GM19025 (cell line): Measurements from ENCODE around the gene C10orf143.
"Not testable (repeated sequence)": the region's sequence is repeated elsewhere in the genome, so short reads cannot be mapped to it uniquely, and the experiment has no call there.

Experiments
- ATAC-seq: cut with Tn5 transposase; IDR thresholded peaks from one replicate; pipeline ENCODE4 v1.9.1; 2021; ENCODE audit warnings: mild to moderate bottlenecking, low read depth, moderate library complexity; ENCODE audit not compliant: unreplicated experiment

The C10orf143 gene

DNA sequence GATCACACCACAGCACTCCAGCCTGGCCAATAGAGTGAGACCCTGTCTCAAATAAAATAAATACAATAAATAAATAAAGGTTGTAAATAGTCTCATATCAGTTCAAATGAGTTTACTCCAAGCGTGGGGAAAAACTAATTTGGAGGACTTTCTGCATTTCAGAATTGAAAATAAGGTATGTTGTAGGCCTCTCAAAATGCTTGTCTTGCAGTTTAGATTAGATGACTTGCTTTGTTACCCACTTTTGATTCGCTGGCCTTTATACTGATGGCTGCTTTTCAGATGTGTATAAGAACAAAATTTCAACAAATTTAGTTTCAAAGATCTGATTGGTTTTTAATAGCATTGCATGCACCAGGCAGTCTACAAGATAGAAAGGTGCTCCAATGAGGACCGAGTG is 2.2 kb upstream of the C10orf143 start:
- ATAC-seq = no peak

DNA sequence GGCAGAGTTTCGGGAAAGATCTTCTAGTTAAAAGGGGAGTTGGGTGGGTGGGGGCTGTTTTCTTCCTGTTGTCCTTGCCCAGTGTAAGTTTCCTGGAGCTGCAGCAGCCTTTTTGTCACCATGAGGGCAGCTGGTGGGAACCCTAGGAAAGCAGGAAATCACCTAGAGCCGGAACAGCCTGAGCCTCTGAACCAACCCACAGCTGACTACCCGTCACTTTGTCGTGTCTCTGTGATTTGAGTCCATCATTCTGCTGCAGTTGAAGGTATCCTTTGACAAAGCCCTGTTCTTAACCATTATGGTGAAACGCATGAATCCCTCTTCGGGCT is 1.2 kb upstream of the C10orf143 start:
- no peak for ATAC-seq

DNA sequence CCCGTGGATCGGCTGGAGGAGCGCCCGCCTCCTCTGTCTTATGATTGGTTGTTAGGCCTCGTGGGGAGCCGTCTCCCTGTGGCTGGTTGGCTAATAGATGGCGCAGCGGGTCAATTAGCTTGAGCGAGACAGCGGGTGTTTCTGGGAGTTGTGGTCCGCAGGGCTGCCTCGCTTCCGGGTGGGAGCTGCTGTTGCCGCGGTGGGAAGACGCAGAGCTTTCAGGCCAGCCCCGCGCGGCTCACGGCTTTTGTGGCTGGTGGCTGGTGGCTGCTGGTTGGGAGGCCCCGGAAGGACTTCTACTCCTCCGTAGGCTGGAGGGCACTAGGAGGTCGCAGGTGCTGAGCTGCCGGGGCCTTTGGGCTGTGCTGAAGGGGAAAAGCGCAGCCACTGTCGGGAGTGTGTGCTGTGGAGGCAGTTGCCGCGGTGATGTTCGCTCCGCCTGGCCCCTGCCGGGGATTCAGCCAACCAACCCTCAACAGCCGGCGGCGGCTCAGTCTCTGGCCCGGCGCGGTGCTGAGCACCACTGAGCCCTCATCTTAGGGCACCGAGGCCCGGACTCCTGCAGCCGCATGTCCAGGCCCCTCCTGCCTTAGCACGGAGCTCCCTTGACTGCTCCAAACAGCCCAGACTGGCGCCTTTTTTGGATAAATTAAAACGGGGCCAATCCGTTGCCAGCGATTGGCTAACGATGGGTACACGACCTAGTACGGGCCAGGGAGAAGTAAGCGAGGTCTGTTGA is 652 bp upstream of the C10orf143 start:
- peak; percentile 78 for ATAC-seq

DNA sequence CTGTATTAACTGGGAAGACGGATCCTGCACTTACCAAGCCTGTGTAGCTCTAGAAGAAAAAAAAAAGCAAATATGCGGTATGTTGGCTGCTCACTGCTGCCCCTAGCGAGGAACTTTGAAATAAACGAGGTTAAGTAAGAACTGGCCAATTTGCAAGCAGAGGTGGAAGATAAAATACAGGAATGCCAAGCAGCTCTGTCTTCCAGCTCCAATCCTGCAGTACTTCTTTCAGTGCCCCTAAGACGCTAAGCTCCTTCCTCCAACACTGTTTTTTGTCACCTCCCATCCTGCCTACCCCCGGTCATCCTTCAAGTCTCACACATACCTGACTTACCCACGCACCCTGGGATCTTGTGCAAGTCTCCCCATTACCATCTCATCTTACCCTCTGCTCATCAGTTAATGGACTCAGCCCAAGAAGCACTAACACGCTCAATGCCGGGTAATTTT is 809 bp downstream of the C10orf143 start:
- ATAC-seq = no peak

DNA sequence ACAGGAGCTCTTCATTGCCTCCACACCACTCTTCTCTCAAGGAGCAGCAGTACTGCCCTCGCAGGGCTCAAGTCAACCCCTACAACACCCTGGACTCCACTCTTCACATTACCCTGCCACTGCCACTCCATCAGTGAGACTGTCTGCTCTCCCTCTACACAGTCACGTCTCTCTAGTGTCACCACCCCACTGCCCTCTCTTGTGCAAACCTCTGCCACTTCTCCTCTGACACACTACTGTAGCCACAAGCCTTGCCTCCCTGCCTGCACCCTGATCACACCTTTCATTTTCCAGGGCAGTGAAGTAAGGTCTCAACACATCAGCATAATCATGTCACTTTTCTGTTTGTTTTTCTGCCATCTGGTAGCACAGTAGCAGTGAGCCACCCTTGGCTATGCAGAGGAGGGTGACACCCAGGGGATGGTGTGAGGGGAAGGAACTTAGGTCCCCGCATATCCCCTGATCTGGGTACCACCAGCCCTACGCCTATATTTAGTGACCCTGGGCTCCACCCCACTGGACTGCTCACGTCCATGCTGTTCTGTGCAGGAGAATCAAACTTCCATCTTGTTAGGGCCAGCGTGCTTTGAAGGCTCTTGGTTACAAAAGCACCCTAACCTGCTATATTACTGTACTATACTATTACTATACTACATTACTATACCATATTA is 1.6 kb downstream of the C10orf143 start:
- ATAC-seq = no peak

DNA sequence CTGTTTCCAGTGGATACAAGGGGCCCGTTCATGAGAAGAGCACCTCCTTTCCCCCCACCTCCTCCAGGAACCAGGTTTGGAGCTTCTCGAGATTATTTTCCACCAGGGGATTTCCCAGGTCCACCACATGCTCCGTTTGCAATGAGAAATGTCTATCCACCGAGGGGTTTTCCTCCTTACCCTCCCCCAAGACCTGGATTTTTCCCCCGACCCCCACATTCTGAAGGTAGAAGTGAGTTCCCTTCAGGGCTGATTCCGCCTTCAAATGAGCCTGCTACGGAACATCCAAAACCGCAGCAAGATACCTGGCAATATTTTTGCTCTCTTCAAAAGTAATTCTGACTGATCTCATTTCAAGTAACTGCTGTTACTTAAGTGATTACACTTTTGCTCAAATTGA is 2.5 kb downstream of the C10orf143 start:
- not testable (repeated sequence) for ATAC-seq

DNA sequence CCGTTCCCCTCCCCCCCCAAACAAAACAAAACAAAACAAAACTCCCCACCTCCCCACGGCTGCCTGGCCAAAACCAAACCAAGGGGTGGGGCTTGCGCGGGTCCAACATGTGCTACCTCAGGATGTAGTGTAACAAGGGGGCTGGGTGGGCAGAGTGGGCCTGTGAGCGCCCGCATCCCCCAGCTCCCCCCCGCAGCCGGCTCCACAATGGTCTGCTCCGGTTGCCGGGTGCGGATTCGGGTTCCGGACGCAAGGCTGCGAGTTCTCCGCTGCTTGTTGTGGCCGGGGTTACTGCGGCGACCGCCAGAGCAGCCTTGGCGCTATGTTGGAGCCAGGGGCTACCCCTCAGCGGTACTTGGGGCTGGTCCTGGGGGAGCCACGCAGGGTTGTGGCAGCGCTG is 4.9 kb downstream of the C10orf143 start:
- no peak for ATAC-seq

DNA sequence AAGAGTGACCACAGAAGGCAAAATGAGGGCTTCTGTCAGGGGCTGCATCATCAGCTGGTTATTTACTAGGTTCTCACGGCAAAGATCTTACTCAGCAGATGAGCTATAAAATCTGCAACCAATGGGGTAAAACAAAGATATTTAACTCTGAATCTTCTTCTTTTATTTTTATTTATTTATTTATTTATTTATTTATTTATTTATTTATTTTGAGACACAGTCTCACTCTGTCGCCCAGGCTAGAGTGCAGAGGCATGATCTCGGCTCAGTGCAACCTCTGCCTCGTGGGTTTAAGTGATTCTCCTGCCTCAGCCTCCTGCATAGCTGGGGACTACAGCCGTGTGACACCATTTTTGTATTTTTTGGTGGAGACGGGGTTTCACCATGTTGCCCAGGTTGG is 11.3 kb downstream of the C10orf143 start:
- no peak for ATAC-seq

DNA sequence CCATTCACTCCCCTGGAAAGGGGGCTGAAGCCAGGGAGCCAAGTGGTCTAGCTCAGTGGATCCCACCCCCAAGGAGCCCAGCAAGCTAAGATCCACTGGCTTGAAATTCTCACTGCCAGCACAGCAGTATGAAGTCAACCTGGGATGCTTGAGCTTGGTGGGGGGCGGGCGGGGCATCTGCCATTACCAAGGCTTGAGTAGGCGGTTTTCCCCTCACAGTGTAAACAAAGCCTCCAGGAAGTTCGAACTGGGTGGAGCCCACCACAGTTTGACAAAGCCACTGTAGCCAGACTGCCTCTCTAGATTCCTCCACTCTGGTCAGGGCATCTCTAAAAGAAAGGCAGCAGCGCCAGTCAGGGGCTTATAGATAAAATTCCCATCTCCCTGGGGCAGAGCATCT is 20.1 kb downstream of the C10orf143 start:
- not testable (repeated sequence) for ATAC-seq

DNA sequence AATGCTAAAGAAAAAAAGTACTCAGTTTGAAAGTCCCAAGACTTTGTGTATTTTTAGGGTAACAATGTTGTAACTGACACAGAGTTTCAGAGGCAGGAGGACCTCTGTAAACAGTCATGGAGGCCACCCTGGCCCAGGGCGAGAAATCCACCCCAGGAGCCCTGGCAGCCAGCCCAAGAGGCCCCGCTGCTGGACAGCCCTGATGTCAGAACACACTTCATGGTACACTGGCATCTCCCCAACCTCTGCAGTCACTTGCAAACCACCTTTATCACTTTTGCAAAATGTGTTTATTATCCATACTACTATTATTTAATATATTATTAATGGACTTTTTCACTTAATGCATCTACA is 30.2 kb downstream of the C10orf143 start:
- ATAC-seq = no peak

DNA sequence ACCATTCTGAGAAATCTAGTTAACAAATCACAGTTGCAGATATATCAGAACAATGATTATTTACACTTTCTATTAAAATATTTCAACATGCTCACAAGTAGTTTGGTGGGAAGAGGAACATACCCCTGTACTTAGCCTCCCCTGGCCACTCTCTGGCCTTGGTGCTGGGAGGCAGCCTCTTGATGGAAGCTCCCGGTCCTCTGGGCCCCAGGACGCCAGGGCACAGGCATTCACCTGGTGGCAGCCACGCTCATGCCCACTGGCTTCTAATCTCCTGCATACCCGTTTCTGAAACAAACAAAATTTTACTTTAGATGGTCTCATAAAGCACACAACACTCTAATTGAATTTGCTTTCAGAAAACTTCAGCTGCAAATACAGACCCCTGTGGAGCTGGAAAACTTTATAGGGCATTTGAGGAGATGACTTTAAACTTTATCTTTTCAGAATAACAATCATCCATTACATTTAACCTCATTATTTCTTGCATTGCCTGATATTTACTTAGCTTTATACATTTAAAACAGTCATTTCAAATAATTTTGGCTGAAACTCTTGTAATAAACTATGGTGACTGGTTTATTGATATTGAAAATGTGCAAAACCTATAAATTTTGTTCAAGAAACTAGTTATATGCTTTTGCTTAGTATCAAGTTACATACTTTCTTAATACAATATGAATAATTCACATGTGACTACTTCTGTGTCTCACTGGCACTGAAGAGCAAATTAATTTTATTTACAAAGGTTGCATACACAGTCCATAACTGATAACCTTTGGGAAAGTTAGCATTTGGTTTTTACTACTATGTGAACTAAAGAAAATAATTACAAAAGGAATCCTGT is 30.8 kb downstream of the C10orf143 start:
- ATAC-seq = no peak

DNA sequence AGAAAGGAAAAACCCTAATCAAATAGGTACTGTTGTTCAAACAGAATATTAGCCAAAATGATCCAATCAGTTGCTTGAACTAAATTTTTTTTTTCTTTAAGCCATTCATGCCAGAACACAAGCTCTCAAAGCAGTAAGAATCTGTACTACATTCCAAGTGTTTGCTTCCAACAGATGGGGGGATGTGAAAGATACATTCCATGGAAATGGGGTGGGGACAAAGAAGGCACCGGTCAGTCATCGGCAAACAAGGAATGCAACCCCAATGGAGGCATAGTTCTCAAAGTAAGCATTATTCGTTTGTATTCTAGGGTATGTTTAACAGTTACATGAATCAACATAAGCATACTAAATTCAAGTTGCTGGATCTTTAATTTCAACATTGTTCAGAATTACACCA is 32.5 kb downstream of the C10orf143 start:
- ATAC-seq = no peak

DNA sequence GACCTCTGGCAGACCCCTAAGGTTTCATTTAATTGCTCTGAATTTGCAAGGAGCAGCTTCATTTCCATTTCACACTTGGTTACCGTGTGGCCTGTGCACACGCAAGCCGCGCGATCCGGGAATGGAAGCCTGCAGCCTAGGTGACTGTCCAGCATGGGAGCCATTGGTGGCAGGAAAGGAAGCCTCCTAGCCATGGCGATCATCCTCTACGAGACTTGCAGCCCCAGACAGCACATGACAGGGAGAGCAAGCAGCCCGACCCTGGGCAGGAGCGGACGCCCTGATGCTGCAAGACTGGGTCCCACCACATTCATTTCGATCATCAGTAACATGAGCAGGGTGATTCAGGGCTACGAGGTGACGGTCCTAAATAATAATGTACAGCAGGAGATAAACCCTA is 33.9 kb downstream of the C10orf143 start:
- ATAC-seq = no peak

DNA sequence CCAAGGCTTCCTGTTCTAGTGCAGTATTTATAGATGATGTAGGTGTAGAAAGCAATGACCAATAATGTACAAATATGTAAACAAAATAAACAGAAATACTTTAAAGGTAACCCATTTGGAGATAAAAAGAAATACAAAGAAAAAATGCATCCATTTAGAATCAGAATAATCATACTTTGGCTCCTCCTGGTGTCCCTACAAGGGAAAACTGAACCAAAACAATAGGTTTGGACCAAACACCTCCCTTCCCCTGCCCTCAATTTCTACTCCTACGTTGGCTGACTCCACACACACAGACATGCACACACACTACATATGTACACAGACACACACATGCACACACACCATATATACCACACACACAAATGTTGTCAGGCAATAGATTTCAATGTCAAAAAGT is 36.0 kb downstream of the C10orf143 start:
- ATAC-seq = no peak

DNA sequence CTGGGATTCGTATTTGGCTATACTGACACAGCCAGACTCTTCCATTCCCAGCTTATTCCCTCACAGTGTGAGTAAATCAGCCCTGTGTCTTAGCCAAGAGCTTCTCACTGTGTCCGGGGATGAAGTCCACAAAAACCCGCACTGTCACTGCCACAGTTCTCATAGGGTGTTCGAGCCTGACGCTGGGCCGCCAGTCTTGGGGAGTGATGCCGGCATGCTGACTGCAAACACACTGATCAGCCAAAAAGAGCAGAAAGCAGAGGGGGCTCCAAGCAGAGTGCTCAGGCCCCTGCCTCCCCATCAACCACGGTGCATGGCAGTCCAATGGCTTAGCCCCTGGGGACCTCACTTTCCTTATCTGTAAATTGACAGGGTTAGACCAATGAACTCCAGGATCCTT is 36.7 kb downstream of the C10orf143 start:
- ATAC-seq = no peak

DNA sequence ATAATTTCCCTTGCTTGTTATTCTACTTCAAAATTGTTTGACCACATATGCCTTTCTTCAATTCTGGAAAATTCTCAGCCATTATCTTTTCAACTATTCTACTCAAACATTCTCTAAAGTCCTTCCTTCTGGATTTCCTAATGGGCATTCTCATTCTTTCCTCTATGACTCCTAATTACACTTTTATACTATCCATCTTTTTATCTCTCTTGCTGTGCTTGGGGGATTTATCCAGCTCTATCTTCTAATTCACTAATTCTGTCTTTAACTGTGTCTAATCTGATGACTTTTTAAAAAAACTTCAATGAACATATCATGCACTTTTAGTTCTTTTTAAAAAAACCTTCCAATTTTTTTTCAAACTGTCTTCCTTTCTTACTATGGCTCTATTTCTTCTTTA is 38.4 kb downstream of the C10orf143 start:
- no peak for ATAC-seq

DNA sequence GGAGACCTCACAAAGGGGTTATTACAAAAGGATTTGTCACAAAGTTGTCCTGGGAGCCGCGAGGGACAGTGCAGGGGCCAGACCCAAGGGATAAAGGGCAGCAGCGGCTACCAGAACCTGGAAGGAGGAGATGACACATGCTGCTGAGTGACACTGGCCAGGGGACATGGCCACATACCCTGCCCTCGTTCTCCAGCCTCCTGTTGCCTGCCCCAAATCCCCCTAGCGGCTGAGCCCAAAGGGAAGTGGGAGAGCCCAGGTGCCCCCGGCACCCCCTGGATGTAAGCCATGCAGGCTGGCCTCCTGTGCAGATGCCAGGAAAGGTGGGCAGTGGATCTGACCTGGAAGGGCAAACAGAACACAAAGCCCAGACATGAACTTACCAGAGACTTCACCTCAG is 42.7 kb downstream of the C10orf143 start:
- no peak for ATAC-seq

DNA sequence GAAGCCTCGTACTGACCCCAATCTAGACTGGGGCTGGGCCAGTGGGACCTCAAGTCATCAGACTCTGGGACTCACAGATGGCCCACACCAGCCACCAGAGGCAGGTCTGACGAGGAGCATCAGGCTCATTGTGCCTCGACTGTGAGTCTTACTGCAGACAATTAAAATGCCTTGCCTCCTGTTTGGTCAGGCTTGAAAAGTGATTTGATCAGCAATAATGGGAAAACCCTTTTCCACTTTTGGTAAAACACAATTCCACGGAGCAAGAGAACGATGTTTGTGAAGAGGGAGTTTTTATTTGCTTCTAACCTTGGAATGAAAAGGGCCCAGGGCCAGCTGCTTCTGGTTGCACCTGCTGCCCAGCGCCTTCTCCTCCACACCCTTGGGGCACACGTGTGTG is 43.9 kb downstream of the C10orf143 start:
- no peak for ATAC-seq

DNA sequence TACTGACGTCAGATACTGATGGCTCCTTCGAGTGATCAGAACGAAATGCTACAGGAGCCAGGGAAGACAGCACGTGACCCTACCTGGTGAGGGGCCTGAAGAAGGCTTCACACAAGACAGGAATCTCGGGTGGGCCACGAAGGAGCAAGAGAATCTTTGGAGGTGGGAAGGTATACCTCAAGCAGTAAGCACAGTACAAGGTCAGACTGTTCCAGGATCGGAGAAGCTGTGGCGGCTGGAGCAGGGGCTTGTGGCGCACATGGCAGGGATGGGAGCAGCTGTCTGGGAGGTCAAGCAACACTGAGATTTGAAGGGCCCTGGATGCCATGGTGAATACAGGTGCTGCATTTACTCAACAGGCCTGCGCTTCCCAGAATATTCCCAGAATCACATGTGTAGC is 45.4 kb downstream of the C10orf143 start:
- ATAC-seq = no peak

DNA sequence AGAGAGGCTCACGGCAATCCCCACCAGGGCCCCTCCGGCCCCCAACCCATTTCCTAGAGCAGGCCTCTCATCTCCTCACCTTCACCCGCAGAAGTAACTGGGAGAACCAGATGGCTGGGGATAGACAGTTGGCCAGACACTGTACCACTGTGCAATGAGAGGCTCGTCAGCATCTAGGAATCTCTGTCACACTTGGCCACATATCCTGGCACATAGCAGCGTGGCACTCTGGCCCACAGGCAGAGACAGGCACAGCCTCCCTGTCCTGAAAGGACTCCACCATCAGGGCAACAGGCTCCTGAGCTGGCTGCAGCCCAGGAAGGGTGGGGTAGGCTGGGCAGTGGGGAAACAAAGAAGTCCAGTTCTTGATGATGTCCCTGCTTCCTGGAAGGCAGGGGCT is 45.8 kb downstream of the C10orf143 start:
- ATAC-seq = no peak

DNA sequence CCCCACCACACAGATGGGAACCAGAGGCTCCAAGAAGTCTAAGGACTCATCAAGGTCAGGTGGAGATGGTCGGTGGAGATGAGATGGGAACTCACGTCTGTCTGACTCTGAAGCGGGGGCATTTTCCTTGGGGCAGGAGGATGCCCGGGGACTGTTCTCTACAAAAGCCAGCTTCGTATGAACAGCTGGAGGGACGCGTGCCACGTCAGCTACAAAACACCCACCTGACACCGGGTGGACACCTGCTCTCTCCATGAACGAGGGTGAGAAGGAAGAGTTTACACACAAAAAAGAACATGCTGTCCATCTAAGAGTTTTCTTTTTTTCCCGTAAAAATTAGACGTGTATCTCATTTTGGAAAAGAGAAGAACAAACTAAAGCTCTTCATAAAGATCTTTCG is 47.7 kb downstream of the C10orf143 start:
- no peak for ATAC-seq

DNA sequence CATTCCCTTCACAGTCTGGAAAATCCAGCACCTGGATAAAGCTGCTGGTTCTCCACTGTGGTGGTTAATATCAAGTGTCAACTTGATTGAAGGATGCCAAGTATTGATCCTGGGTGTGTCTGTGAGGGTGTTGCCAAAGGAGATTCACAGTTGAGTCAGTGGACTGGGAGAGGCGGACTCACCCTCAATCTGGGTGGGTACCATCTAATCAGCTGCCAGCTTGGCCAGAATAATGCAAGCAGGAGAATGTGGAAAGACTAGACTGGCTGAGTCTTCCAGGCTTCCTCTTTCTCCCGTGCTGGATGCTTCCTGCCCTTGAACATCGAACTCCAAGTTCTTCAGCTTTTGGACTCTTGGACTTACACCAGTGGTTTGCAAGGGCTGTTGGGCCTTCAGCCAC is 48.4 kb downstream of the C10orf143 start:
- ATAC-seq = no peak
